ENCODE results near the gene N4BP2L2. TPM values are rescaled to one million over a fixed set of nuclear protein-coding genes. Genes with fewer than 3 reads are reported as not detected.

Gene N4BP2L2
- total and polyA plus RNA-seq, 2 of the 8 experiments (the other 6 are each of a cell fraction or from before 2014, with no cell fraction given) = 14.6 to 67.6 TPM

DNA sequence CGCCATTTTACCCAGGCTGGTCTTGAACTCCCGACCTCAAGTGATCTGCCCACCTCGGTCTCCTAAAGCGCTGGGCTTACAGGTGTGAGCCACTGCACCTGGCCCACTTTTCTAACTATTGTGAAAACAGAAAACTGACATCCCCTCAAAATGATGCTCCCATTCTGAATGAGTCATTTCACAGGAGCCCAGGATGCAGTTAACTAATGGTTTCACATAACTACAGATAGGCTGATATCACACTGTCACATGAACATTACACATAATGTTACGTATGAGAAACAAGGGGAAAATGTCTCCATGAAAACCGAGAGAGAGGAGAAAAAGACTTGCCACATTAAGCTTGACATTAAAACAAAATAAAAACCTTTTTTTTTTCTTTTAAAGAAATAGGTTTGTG, 37.5 kb downstream of the N4BP2L2 start:
- no peak overlapping the region for H2BK12ac ChIP-seq (ENCODE audit: low read depth, low read length)
- no peak overlapping the region for H4K8ac ChIP-seq (ENCODE audit: extremely low read depth, insufficient read depth, low read length)
- no peak overlapping the region for H2AK5ac ChIP-seq (ENCODE audit: low read depth, low read length)
- CTCF ChIA-PET (ENCODE audit: partially characterized antibody) = interaction anchor here (0.6 kb wide), 1 partner anchor 13 kb away, joined by 3 read pairs; no protein-coding TSS in a partner anchor
- no peak overlapping the region for H2BK5ac ChIP-seq (ENCODE audit: low read depth, low read length)
- FAIRE-seq (no peak), DNase-seq (ENCODE audit: low read depth in 1 of 2, low spot score in 2 of 2) (no peak)
- no peak overlapping the region for H4K5ac ChIP-seq (ENCODE audit: insufficient read length, low read depth, low read length)
- TF ChIP-seq RBBP5 (IDR thresholded peaks at IDR 0.05; ENCODE audit: borderline replicate concordance, low read depth, low read length) = no peak
- no peak for TF ChIP-seq SP4 (IDR thresholded peaks at IDR 0.05; ENCODE audit: low read length)
- no peak for TF ChIP-seq SIX5 (IDR thresholded peaks at IDR 0.05; ENCODE audit: low read depth, low read length)
- TF ChIP-seq SUZ12 (IDR thresholded peaks at IDR 0.05; ENCODE audit: low read length) = no peak
- TF ChIP-seq MAFK (IDR thresholded peaks at IDR 0.05; ENCODE audit: low read depth, low read length) = no peak
- no peak for TF ChIP-seq KDM5A (IDR thresholded peaks at IDR 0.05; ENCODE audit: low read length)
- no peak for TF ChIP-seq TCF12 (IDR thresholded peaks at IDR 0.05; ENCODE audit: low read depth, low read length)
- TF ChIP-seq RNF2 (IDR thresholded peaks at IDR 0.05; ENCODE audit: borderline replicate concordance, low read depth, low read length, missing control alignments, poor library complexity, severe bottlenecking) = no peak
- no peak overlapping the region for H3K9ac ChIP-seq (replicated peaks in 1 of 4; ENCODE audit: extremely low read depth in 1 of 4, low read depth in 3 of 4, low read length in 3 of 4)
- no peak overlapping the region for H3K23ac ChIP-seq (ENCODE audit: insufficient read length)
- no peaks in the 10 kb centered on the region for H4K20me1 ChIP-seq (replicated peaks in 1 of 2; ENCODE audit: control insufficient read depth in 1 of 2, insufficient read depth in 2 of 2, low read length in 2 of 2)
- H3K4me2 ChIP-seq (ENCODE audit: insufficient read depth in 1 of 2, low read depth in 2 of 2, low read length in 2 of 2) = no peak overlapping the region
- H3K27ac ChIP-seq (ENCODE audit: low read depth, low read length) = no peak overlapping the region
- no peak overlapping the region for H2BK120ac ChIP-seq (replicated peaks; ENCODE audit: low read depth, low read length)
- no peaks in the 10 kb centered on the region for H3K23me2 ChIP-seq (ENCODE audit: low read depth, low read length)
- no peak overlapping the region for H2BK20ac ChIP-seq (ENCODE audit: low read length)
- WGBS, 2 experiments (ENCODE audit: extremely low coverage in 1 of 2, insufficient coverage in 1 of 2, insufficient read length in 1 of 2, insufficient replicate concordance in 2 of 2, low coverage in 1 of 2, low lambda C conversion rate in 2 of 2, missing lambda C conversion rate in 1 of 2) = 93% methylated on average over 6 of the region's 6 CpGs; no CpG with 5 or more reads in 1 of the 2 experiments
- no peaks in the 10 kb centered on the region for H3K36me3 ChIP-seq (ENCODE audit: control insufficient read depth in 2 of 4, insufficient read depth in 4 of 4, low read length in 3 of 4)
- no peaks in the 10 kb centered on the region for H3K4me1 ChIP-seq (replicated peaks in 1 of 4; ENCODE audit: control insufficient read depth in 3 of 4, insufficient read depth in 4 of 4, low read length in 3 of 4)
- no peaks in the 10 kb centered on the region for H3K79me2 ChIP-seq (ENCODE audit: control insufficient read depth in 1 of 2, insufficient read depth in 2 of 2, low read length in 2 of 2)
- no peak overlapping the region for H3K18ac ChIP-seq (ENCODE audit: extremely low read depth, low read length)
- H3K56ac ChIP-seq (replicated peaks; ENCODE audit: insufficient read length, low read depth, low read length) = no peak overlapping the region
- H3K4me3 ChIP-seq (ENCODE audit: extremely low read depth in 1 of 4, insufficient read depth in 2 of 4, low read depth in 3 of 4, low read length in 4 of 4) = no peak overlapping the region
- H3K4ac ChIP-seq (replicated peaks; ENCODE audit: insufficient read length, low read depth, low read length) = no peak overlapping the region
- POLR2A ChIA-PET (ENCODE audit: partially characterized antibody) = interaction anchor here (1.4 kb wide), 1 partner anchor 9 kb away, joined by 3 read pairs; no protein-coding TSS in a partner anchor
- no peaks in the 10 kb centered on the region for H3K27me3 ChIP-seq (replicated peaks in 1 of 4; ENCODE audit: control insufficient read depth in 3 of 4, extremely low read depth in 1 of 4, insufficient read depth in 3 of 4, low read length in 3 of 4)
- H4K91ac ChIP-seq (replicated peaks; ENCODE audit: insufficient read length, low read length) = no peak overlapping the region
- no peak overlapping the region for H2AFZ ChIP-seq (ENCODE audit: low read length)
- H3K14ac ChIP-seq (ENCODE audit: insufficient read length) = no peak overlapping the region
- no peak overlapping the region for H2BK15ac ChIP-seq (ENCODE audit: low read length)
- no peaks in the 10 kb centered on the region for H3K79me1 ChIP-seq (ENCODE audit: low read depth, low read length)
- no peaks in the 10 kb centered on the region for H3K9me3 ChIP-seq (ENCODE audit: insufficient read depth in 2 of 2, low read depth in 1 of 2, low read length in 1 of 2)
